ENCODE results near the gene OR4S1.
"Not testable (repeated sequence)": the region's sequence is repeated elsewhere in the genome, so short reads cannot be mapped to it uniquely, and the experiment has no call there.

The OR4S1 gene

GRCh38 chr11:48307760-48308386 lies 1.9 kb downstream of the OR4S1 start:
- H3K4me3 ChIP-seq (ENCODE audit: low read depth, low read length) = no peak overlapping the region
- H3K27ac ChIP-seq = no peak overlapping the region
- H3K36me3 ChIP-seq = no peaks in the 10 kb centered on the region
- TF ChIP-seq CTCF (IDR thresholded peaks at IDR 0.05; ENCODE audit: low read depth, low read length) = peak; percentile 81
- H3K9me3 ChIP-seq (ENCODE audit: severe bottlenecking) = no peaks in the 10 kb centered on the region
- peaks cover 36% of the 10 kb centered on the region for H3K27me3 ChIP-seq (ENCODE audit: insufficient read depth, low read depth, severe bottlenecking)
- DNase-seq = peak; percentile 65

- not testable (repeated sequence) for H3K36me3 ChIP-seq; H3K4me3 ChIP-seq (ENCODE audit: low read depth, low read length); DNase-seq; H3K9me3 ChIP-seq (ENCODE audit: severe bottlenecking); H3K27ac ChIP-seq
- peaks cover 27% of the 10 kb centered on the region for H3K27me3 ChIP-seq (ENCODE audit: insufficient read depth, low read depth, severe bottlenecking)
These were observed 7.6 kb downstream of the OR4S1 start for GRCh38 chr11:48313590-48313989.

- not testable (repeated sequence) for DNase-seq; H3K27me3 ChIP-seq (ENCODE audit: insufficient read depth, low read depth, severe bottlenecking); H3K4me3 ChIP-seq (ENCODE audit: low read depth, low read length); H3K9me3 ChIP-seq (ENCODE audit: severe bottlenecking); H3K36me3 ChIP-seq; H3K27ac ChIP-seq
These were observed 13.8 kb downstream of the OR4S1 start for GRCh38 chr11:48319813-48320212.

- not testable (repeated sequence) for H3K27me3 ChIP-seq (ENCODE audit: insufficient read depth, low read depth, severe bottlenecking); H3K9me3 ChIP-seq (ENCODE audit: severe bottlenecking); H3K36me3 ChIP-seq; DNase-seq; H3K27ac ChIP-seq; H3K4me3 ChIP-seq (ENCODE audit: low read depth, low read length)
These were observed 18.6 kb downstream of the OR4S1 start, which contains the start of gene OR4C3 for GRCh38 chr11:48324620-48325019. Gene OR4C3 (plus strand): TSS chr11:48324920. CDS start chr11:48325022, 102 bp downstream.

GRCh38 chr11:48341466-48341865 lies 35.4 kb downstream of the OR4S1 start:
- no peaks in the 10 kb centered on the region for H3K9me3 ChIP-seq (ENCODE audit: severe bottlenecking)
- no peak overlapping the region for H3K27ac ChIP-seq
- TF ChIP-seq CTCF (IDR thresholded peaks at IDR 0.05; ENCODE audit: low read depth, low read length) = no peak
- DNase-seq = no peak
- H3K27me3 ChIP-seq (ENCODE audit: insufficient read depth, low read depth, severe bottlenecking) = no peaks in the 10 kb centered on the region
- H3K4me3 ChIP-seq (ENCODE audit: low read depth, low read length) = no peak overlapping the region
- H3K36me3 ChIP-seq = no peaks in the 10 kb centered on the region

- H3K36me3 ChIP-seq; H3K4me3 ChIP-seq (ENCODE audit: low read depth, low read length); H3K27ac ChIP-seq; DNase-seq; H3K9me3 ChIP-seq (ENCODE audit: severe bottlenecking); H3K27me3 ChIP-seq (ENCODE audit: insufficient read depth, low read depth, severe bottlenecking): not testable (repeated sequence)
These were observed 36.5 kb downstream of the OR4S1 start for GRCh38 chr11:48342505-48342904.

- not testable (repeated sequence) for H3K9me3 ChIP-seq (ENCODE audit: severe bottlenecking); DNase-seq; H3K27ac ChIP-seq; H3K4me3 ChIP-seq (ENCODE audit: low read depth, low read length); H3K36me3 ChIP-seq; H3K27me3 ChIP-seq (ENCODE audit: insufficient read depth, low read depth, severe bottlenecking)
These were observed 40.3 kb downstream of the OR4S1 start for GRCh38 chr11:48346286-48346685.

GRCh38 chr11:48354013-48354412 lies 48.0 kb downstream of the OR4S1 start:
- TF ChIP-seq CTCF (IDR thresholded peaks at IDR 0.05; ENCODE audit: low read depth, low read length) = no peak
- H3K27ac ChIP-seq = no peak overlapping the region
- no peak for DNase-seq
- H3K9me3 ChIP-seq (ENCODE audit: severe bottlenecking) = no peaks in the 10 kb centered on the region
- H3K27me3 ChIP-seq (ENCODE audit: insufficient read depth, low read depth, severe bottlenecking) = no peaks in the 10 kb centered on the region
- no peaks in the 10 kb centered on the region for H3K36me3 ChIP-seq
- no peak overlapping the region for H3K4me3 ChIP-seq (ENCODE audit: low read depth, low read length)

Measured in WERI-Rb-1 (cell line).